ENCODE measurements around the gene BAIAP2L1.

BAIAP2L1 gene

DNA sequence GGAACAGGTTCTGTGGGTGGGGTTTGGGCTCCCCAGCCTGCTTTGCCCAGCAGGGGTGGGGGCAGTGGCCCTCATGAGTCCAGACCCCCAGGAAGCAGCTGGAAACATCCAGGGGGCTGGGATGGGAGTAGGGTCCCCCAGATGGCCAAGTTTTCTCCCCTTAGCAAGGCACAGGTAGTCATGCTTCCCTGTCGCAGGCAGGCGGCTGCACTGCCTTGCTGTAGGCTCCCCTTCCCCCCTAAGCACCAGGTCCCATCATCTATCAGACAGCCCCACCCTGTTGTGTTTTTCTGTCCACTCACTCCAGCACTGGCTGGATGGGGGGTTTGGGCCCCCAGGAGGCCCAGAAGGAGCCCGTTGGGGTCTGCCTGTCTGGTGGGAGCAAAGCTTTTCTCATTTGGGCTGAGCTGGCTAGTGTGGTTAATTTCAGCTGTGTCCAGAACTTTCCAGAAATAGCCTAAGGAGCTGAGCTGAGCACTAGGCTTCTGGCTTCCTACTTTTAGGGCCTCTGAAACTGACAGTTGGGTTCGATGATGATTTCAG is 111.5 kb downstream of the BAIAP2L1 start:
- DNase-seq: no peak

DNA sequence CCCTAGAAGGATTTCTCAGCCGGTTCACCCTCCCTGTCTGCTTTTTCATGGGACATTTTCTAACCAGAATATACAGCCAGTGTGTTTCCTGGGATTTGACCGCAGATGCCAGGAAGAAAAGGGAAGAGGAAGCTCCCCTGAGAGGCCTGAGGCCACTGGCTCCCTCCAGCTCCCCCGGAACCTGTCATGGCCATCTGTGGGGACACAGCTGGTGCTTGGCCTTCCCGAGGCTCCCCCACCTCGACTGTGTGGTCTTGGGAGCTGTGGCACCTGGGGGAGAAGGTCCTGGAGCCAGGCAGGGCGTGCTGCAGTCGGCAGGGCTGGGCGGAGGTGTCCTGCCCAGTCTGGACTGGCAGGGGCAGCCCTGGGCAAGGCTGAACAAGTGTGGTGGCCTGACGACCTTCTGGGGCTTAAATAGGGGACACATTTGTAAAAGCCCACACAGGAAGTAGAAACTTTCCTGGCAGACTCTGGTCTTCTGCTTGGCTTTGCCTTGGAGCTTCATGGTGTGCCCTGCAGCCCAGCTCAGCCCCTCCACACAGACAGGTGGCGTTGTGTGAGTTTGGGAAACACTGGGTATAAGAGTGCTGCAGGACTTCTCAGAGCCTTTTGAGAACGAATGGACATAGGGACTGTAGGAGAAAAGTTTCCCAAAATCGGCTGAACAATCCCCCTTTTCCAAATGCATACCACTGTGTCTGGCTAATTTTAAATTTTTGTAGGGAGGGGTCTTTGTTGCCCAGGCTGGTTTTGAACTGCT is 112.6 kb downstream of the BAIAP2L1 start:
- DNase-seq: no peak

DNA sequence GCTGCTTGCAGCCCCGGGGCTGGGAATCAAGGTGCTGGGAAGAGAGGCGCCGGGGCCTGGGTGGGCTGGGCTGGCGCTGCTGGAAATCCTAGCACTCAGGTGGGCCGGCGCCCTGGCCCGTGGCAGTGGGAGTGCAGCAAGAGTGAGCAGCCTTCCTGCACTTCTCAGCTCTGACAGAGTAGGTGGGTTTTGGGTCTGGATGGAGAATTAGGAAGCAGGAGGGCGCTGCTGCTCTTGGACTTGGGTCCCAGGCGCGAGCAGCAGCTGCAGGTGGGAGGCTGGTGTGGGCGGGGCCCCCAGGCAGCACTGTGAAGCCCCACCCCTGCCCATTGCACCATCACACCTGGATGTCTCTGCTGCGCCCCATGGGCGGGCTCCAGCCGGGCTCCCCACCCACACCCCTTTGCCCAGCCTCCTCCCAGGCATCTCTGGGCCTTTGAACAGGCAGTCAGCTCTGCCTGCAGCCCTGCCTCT is 113.4 kb downstream of the BAIAP2L1 start:
- DNase-seq: no peak

DNA sequence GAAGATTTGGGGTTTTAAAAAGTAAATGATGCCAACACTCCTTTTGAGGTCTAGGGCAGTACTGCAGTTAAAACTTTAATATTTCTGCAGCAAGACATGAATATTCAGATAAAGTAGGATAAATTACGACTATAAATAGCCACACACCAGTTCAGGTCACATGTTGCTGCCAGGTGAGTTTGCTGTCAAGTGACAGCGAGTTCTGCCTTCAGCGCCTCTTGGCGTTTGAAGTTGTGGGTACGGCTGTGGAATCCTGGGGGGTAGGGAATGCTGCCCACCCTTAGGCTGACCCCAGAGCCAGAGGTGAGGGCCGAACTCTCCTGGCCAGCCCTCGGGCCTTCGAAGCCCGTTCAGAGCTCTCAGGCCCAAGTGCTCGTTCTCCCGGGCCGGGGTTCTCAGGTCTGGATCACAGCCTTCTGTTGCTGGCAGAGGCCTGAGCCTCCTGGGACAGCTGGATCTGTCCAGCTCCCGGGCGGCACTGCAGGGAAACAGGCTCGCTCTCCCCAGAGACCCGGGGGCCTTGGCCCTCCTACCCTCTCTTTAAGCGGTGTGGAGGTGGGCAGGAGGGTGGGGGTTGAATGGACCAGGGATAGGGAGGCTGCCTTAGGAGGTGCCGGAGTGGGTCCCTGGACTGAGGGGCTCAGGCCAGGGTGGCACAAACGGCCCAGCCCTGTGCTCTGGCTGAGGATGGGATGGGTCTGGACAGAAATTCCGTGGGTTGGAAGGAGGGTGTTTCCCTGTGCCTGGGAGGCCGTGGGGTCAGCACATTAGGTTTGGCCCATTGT is 114.0 kb downstream of the BAIAP2L1 start:
- no peak for DNase-seq

DNA sequence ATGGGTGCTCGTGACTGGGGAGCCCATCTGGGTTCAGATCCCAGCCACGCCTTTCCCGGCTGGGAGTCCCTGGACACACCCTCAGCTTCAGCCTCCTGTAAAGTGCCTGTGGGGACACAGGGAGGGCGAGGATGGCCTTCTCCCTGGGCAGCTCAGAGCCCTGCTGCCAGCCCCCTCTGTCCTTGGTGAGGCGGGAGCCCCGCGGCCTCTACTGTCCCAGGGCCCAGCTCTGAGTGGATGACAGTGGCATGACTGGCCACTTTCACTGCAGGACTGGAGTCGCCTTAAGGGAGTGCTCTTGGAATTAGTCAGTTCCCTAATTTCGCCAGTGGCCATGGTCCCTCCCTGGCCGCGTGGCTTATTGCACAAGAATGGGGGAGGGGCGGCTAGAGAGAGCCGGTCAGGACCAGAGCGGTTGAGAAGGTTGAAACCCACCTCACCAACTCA is 114.8 kb downstream of the BAIAP2L1 start:
- DNase-seq: no peak

DNA sequence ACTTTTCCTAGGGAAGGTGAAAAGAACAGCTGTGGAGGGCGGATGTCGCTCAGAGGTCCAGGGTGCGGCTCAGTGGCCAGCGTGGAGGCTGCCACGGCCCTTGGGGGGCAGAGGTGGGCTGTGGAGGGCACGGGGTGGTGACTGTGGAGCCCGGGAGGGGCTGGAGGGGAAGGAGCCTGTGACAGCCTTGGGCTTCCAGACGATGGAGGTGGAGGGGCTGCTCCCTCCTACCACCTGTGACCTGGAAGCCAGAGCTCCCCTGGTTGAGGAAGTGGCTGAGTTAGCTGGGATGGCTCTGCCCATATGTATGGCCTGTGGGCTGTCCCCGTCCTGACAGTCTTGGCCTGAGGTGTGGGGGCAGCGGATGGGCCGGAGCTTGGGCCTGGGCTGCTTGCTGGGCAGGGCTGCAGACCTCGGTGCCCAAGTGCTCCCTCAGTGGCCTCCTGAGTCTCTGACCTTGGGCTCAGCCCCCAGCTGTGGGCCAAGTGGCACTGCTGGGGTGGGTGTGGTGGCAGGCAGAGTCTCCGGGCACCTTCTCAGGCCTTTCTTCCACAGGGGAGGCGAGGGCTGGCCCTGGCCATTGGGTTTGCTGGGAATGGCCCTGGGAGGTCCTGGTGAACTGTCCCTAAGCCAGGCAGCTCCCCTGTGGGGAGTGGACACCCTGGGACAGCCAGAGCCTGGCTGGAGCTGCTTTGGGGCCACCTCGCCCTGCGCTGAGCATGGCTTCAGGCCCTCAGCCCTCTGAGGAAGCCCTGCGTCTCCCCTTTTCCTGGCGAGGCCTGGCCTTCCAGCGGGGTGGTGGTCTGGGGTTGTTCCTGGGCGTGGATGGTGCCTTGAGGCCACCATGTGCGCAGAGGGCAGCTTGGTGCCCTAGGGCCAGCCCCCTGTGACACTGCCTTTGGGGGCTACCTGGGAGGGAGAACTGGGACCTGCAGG is 115.5 kb downstream of the BAIAP2L1 start:
- no peak for DNase-seq

DNA sequence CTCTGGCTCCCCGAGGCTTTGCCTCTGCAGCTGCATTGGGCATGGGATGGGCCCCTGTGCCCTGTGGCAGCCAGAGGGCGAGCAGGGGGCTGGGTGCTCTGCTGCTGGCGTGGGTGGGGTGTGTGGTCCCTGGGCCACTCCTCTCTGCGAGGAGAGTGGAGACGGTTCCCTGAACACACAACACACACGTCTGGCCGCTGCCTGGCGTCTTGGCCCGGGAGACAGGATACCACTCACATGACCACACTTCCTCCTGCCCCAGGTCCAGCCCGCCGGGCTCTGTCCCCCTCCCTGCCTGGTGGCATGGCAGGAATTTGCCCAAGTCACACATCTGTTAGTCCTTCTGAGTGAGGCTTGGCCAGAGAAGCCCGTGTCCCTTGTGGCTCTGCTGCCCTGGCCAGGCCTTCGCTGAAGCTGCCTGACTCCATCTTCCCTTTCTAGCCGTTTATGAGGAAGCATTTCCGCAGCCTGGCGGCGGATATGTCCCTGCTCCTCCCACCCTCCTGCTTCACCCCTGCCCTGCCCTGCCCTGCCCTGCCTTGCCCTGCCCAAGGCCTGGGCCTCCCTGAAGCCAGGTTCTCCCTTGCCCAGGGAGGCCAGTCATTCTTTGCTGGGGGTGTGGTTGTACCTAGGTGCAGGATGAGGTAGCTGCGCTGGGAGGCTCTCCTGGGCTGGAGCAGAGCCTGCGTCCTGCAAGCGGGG is 116.4 kb downstream of the BAIAP2L1 start:
- peak; percentile 24 for DNase-seq

DNA sequence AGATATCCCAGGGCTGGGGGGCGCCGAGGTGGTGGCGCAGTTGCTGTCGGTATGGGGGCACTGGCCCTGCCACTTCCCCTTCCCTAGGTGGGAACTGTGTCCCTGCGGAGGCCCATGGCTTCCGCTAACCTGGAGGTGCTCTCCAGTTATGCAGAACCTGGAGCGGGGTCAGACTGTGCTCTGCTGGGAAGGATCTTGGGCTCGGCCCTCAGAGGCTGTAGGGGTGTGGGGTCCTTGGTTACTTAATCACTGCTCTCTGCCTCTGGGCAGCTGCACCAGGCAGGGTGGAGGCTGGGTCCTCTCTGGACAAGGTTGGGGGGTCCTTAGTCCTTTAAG is 117.0 kb downstream of the BAIAP2L1 start:
- DNase-seq: no peak

DNA sequence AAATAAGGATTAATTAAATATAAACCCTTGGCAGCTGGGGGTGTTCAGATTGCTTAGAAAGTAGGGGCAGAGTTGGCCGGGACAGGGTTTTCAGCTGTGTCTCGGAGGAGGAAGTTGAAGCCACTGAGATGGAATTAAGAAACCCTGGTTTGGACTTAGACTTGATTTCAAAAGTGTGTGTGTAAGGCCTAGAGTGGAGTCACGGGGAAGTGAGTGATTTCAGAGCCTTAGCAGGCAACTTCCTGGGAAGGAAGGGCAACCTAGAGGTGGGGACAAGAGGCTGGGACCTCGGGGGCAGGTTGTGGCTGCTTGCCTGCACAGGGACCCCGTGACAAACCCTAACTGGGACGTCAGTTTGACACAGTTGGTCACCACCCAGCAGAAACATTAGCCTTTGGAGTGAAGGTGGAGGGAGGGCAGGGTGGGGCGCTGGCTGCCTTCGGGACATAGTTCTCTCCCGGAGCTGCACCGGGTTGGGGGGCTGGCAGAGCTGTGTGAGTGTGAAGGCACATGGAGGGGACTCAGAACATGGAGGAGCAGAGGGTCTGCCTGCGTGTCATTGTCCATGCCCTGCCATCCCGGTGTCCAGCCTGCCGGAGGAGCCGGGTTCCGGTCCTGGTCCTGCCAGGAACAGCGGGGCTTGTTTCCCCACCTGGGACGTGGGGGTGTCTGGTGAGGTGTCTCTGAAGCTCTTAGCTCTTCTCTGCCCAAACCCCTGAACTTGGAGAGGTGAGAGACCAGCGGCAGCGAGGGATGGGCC is 117.6 kb downstream of the BAIAP2L1 start:
- DNase-seq: no peak

DNA sequence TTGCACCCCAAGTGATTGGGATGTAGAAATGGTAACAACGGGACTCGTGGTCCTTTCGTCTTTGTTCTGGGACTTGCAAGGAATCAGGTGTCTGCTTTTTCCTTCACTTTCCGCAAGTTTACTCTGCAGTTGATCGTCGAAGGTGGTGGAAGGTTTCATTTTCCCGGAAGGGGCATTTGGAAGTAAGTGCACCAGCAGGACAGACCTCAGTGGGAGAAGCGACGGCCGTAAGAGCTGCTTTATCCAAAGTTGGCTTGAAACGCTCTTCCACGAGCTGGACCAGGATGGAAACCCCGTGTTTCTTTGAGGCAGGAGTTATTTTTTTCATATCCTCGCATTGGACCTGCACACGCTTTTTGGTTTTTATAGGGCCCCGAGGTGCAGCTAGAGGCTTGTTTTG is 118.2 kb downstream of the BAIAP2L1 start:
- no peak for DNase-seq

DNA sequence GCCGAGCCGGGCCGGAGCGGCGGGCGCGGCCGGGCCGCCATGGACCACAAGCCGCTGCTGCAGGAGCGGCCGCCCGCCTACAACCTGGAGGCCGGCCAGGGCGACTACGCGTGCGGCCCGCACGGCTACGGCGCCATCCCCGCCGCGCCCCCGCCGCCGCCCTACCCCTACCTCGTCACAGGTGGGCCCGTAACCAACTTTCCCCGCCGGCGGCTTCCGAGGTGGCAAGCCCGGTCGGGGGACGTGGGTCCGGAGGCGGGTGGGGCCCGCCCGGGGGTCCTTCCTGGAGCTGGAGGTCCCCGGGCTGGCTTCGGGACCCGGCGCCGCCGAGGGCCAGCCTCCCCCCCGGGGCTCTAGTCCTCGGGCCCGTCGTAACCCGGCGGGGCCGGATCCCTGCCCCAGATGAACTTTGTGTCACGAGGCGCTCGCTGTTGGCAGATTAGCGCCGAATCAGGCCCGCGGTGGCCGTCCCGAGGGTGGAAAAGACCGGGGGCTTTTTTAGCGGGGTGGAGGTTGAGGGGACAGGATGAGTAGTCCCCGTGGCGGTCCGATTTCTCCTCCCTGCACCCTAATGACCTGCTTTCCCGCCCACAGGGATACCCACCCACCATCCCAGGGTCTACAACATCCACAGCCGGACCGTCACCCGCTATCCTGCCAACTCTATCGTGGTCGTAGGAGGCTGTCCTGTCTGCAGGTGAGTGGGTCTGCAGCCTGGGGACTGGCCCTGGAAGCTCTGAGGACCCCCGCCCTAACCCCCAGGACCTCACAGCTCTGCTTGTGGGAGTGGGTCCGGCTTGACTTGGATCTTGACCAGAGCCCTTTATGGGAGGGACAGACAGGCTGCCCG is 118.9 kb downstream of the BAIAP2L1 start:
- peak; percentile 54 for DNase-seq

DNA sequence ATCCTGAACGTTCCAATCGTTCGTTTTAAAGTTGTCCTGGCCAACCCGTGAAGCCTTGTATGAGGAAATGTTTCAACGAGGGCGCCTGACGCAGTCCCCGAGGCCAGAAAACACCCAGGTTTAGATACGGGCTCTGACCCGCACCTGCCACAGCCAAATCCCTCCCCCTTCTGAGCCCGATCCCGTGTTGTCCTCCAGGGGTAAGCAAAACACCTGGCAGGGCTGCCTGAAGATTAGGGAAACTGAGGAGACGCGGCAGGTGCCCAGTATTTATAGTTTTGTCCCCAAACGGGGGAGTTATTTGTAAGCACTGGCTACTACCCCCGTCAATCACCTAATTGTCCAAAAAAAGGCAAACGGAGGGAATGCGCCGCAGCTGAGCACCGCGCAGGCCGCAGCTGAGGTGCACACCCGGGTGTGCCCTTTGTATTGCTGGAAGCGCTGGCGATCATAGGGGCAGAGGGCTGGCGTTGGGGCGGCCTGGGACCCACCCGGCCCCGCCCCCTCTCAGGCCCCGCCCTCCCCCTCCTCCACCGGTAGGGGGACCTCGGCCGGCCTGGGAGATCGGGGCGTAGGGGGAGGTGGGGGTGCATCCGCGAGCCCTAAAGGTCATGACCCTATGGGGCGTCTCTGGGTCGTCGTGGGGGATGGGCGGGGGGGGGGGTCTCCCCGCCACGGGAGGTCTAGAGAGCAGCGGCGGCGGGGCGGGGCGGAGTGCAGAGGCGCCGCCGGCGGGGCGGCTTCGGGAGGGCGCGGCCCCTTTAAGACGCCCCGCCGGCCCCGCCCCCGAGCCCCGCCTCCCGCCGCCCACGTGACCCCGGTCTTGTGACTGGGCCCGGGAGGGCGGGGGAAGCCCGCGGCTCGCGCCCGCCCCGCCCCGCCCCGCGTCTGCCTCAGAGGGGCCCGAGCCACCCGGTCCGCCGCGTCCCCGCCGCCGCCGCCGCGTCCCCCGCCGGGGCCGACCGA is 119.8 kb downstream of the BAIAP2L1 start, which contains the start of gene BRI3:
Gene BRI3, plus strand, starts transcription at position 896 of the 966 bp plus-strand sequence. CDS start 110 bp downstream, outside the sequence.
- peak; percentile 97 for DNase-seq

DNA sequence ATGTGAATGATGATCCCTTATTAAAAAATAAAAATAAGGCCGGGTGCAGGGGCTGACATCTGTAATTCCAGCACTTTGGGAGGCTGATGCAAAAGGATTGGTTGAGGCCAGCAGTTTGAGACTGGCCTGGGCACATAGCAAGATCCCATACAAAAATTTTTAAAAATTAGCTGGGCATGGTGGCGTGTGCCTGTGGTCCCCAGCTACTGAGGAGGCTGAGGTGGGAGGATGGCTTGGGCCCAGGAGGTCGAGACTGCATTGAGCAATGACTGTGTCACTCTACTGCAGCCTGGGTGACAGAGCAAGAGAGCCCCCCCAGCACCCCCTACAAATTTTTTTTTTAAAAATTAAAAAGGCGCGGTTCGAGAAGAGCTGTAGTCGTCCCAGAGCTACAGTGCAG is 120.6 kb downstream of the BAIAP2L1 start:
- DNase-seq: no peak

DNA sequence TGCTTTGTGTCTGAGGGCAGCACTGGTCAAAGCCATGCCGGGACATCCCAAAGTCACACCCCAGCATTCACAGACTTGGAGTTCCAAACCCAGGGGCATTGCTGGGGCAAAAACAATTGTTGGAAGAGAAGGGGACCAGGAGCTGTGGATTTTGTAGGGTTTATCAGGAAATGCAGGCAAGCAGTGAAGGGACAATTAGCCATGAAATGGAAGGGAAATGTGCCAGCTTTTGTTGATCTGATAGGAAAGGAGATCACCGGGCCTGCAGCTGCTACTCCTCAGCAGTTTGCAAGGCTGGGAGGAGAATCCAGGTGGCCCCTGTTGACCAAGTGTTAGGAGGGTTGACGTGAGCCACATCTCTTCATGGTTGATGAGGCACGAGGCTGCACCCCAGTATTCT is 122.0 kb downstream of the BAIAP2L1 start:
- DNase-seq: no peak

DNA sequence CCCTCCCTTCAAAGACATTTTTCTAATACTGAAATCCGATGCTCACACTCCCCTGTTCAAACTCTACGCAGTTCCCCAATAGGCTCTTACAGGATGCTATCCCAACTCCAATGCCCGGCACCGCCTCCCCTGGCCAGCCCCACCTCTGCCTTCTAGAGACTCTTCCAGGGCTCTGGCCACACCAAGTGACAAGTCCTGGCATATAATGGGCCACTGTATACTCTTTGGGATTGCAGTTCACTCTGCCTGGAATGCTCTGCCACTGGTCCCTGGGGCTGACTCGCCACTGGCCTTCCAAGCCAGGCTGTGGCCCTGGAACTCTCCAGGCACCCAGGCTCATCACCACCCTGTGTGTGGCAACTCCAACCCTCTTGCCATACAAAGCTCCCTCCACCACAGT is 122.5 kb downstream of the BAIAP2L1 start:
- DNase-seq: no peak

DNA sequence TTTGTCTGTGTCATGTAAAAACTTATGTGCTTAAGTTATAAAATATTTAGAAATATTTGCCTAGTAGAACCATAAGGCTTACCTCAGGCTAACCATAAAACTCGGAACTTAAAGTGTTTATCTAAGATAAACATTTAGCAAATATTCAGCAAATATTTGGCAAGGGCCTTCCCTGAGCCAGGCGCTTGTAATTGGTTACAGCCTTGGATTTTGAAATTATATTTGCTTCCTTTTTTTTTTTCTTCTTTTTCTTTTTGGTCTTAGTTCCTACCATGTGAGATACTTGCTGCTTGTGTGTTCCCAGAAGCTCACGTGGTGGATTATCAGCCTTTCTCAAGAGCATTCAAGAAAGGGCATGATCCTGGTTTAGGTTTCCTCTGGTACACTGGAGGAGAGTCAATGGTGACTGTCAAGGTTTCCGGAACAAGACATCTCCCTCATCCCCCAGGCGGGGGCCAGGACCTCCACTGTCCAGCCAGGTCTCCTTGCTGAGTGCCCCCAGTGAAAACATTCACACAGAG is 124.6 kb downstream of the BAIAP2L1 start:
- DNase-seq: no peak

DNA sequence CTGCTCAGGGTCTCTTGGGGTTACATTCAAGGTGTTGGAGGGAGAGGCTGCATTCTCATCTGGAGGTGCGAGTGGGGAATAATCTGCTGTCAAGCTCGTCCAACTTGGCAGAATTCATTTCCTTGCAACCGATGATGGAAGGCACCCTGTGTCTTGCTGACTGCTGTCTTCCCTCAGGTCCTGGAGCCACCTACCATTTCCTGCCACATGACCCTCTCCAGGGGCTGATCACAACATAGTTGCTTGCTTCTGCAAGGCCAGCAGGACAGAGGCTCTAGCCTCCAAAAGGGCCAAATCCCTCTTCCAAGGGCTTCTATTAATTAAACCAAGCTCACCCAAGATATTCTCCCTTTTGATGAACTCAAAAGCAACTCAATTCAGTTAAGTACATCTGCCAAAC is 133.6 kb downstream of the BAIAP2L1 start:
- DNase-seq: no peak

DNA sequence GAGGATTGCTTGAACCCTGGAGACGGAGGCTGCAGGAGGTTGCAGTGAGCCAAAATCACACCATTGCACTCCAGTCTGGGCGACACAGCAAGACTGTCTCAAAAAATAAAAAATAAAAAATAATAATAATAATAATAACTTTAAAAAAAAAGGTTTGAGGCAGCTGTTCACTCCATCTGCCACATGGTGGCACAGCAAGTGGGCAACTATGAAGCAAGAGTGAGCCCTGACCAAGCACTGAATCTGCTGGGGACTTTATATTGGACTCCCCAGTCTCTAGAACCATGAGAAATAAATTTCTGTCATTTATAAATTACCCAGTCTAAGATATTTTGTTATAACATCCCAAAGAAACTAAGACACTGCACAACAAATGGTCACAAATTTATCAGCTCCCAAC is 134.1 kb downstream of the BAIAP2L1 start:
- no peak for DNase-seq

DNA sequence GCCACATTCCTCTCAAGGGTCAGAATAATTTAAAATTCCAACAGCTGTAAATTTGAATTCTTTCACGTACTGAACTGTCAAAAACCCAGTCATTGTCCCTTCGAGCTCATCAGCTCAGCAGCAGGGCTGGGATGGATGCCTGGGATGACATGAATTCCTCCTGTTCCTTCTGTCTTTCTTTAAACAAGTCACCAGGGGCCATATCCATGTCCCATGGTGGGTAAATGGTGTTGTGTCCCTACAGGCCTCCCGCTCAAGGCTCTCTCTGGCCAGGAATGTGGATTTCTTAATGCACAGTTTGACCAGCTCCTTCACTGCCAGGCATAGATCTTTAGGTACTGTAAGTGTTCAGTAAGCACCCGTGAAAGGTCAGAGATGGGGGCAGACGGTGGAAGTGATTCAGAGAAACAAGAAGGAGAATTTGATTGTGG is 135.0 kb downstream of the BAIAP2L1 start:
- DNase-seq: no peak

Measured in eye (tissue), 1 donor.